ENCODE data around the gene TMEM253. TPM values are rescaled to one million over a fixed set of nuclear protein-coding genes. Genes with fewer than 3 reads are reported as not detected.
A peak's percentile ranks its signal among the peaks of the same experiment; 100 is the strongest.

TMEM253 gene
- total RNA-seq, 1 experiment from 2014 or later = 0.59 TPM

GRCh38 chr14:21054123-21054767 is 46.6 kb upstream of the TMEM253 start:
- no peak overlapping the region for H2AFZ ChIP-seq (ENCODE audit: low read depth, low read length, poor library complexity, severe bottlenecking)
- no peaks in the 10 kb centered on the region for H3K79me2 ChIP-seq (ENCODE audit: insufficient read depth, low read length)
- no peaks in the 10 kb centered on the region for H3K9me3 ChIP-seq (ENCODE audit: control insufficient read depth in 1 of 2, insufficient read depth in 1 of 2, low read depth in 1 of 2, low read length in 2 of 2)
- no peak overlapping the region for H3K4me2 ChIP-seq (ENCODE audit: low read length)
- ChIA-PET CTCF (no interaction called here), POLR2A (no interaction called here), RAD21 (ENCODE audit: low non-redundant PET in 1 of 2, low total read pairs in 2 of 2, uncharacterized antibody in 2 of 2, unreplicated experiment in 2 of 2) (no interaction called here)
- no peaks in the 10 kb centered on the region for H3K27me3 ChIP-seq (ENCODE audit: insufficient read depth, low read length)
- no peak overlapping the region for H3K4me3 ChIP-seq (replicated peaks in 1 of 2; ENCODE audit: low read depth in 1 of 2, low read length in 2 of 2)
- H3K9ac ChIP-seq (ENCODE audit: low read length) = no peak overlapping the region
- H3K27ac ChIP-seq (ENCODE audit: low read depth, low read length) = no peak overlapping the region
- no peaks in the 10 kb centered on the region for H3K9me2 ChIP-seq (ENCODE audit: insufficient read depth)
- intact Hi-C loops (cut with micrococcal nuclease) = no loop called here
- no peaks in the 10 kb centered on the region for H3K36me3 ChIP-seq (ENCODE audit: control insufficient read depth in 1 of 2, insufficient read depth in 2 of 2, low read length in 2 of 2)
- BruUV-seq (replicated peaks) = no TSS peak
- H3K4me1 ChIP-seq (ENCODE audit: control insufficient read depth in 1 of 2, insufficient read depth in 2 of 2, low read length in 2 of 2) = no peaks in the 10 kb centered on the region
- DNase-seq (ENCODE audit: low read depth, low spot score) (no peak), ATAC-seq (peak; percentile 78)
- no peaks in the 10 kb centered on the region for H4K20me1 ChIP-seq (ENCODE audit: insufficient read depth)
- no peak for TF ChIP-seq YY1 (IDR thresholded peaks at IDR 0.05; ENCODE audit: extremely low read depth, insufficient replicate concordance, low read depth, low read length)

DNA sequence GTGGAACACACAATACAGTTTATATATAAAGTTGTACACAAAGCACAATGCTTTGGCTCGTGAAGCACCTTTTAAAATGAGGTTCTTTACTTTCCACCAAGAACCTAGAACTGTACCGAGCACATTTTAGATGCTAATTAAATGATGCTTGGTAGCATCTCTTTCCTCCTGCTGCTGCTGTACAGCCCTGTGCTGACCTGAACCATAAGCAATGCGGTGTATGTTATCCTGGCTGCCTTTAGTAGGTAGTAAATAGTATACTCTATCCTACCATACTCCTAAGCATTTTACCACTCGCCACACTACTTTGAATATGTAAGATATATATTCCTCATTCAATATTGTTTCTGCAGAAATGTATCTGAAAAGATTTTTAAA is 46.1 kb upstream of the TMEM253 start:
- Histone ChIP-seq H3K9ac (ENCODE audit: low read length) (no peak overlapping the region), H3K27ac (ENCODE audit: low read depth, low read length) (no peak overlapping the region), H3K9me3 (ENCODE audit: control insufficient read depth in 1 of 2, insufficient read depth in 1 of 2, low read depth in 1 of 2, low read length in 2 of 2) (no peaks in the 10 kb centered on the region), H3K36me3 (ENCODE audit: control insufficient read depth in 1 of 2, insufficient read depth in 2 of 2, low read length in 2 of 2) (no peaks in the 10 kb centered on the region), H3K4me1 (ENCODE audit: control insufficient read depth in 1 of 2, insufficient read depth in 2 of 2, low read length in 2 of 2) (no peaks in the 10 kb centered on the region), H3K4me2 (ENCODE audit: low read length) (no peak overlapping the region), H3K9me2 (ENCODE audit: insufficient read depth) (no peaks in the 10 kb centered on the region), H2AFZ (ENCODE audit: low read depth, low read length, poor library complexity, severe bottlenecking) (no peak overlapping the region), H3K27me3 (ENCODE audit: insufficient read depth, low read length) (no peaks in the 10 kb centered on the region), H3K4me3 (replicated peaks in 1 of 2; ENCODE audit: low read depth in 1 of 2, low read length in 2 of 2) (no peak overlapping the region), H4K20me1 (ENCODE audit: insufficient read depth) (no peaks in the 10 kb centered on the region), H3K79me2 (ENCODE audit: insufficient read depth, low read length) (no peaks in the 10 kb centered on the region)
- TF ChIP-seq CEBPB (IDR thresholded peaks at IDR 0.05; ENCODE audit: low read depth) (no peak), EGR1 (IDR thresholded peaks at IDR 0.05; ENCODE audit: low read depth) (no peak), EZH2 (IDR thresholded peaks at IDR 0.05) (no peak), POLR2AphosphoS5 (IDR thresholded peaks at IDR 0.05; ENCODE audit: low read depth, low read length) (no peak), POLR2A (IDR thresholded peaks at IDR 0.05; ENCODE audit: borderline replicate concordance, extremely low read depth, insufficient read depth, insufficient read length) (no peak), ZFX (IDR thresholded peaks at IDR 0.05) (no peak), ZNF274 (IDR thresholded peaks at IDR 0.05; ENCODE audit: low read depth, low read length) (no peak), FOSL1 (IDR thresholded peaks at IDR 0.05; ENCODE audit: low read depth) (no peak), JUND (IDR thresholded peaks at IDR 0.05) (no peak)
- TF ChIP-seq, protein P1, sequence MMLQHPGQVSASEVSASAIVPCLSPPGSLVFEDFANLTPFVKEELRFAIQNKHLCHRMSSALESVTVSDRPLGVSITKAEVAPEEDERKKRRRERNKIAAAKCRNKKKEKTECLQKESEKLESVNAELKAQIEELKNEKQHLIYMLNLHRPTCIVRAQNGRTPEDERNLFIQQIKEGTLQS (IDR thresholded peaks at IDR 0.05) = no peak
- TF ChIP-seq, protein P2, sequence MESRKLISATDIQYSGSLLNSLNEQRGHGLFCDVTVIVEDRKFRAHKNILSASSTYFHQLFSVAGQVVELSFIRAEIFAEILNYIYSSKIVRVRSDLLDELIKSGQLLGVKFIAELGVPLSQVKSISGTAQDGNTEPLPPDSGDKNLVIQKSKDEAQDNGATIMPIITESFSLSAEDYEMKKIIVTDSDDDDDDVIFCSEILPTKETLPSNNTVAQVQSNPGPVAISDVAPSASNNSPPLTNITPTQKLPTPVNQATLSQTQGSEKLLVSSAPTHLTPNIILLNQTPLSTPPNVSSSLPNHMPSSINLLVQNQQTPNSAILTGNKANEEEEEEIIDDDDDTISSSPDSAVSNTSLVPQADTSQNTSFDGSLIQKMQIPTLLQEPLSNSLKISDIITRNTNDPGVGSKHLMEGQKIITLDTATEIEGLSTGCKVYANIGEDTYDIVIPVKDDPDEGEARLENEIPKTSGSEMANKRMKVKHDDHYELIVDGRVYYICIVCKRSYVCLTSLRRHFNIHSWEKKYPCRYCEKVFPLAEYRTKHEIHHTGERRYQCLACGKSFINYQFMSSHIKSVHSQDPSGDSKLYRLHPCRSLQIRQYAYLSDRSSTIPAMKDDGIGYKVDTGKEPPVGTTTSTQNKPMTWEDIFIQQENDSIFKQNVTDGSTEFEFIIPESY (IDR thresholded peaks at IDR 0.05; ENCODE audit: extremely low read depth, insufficient replicate concordance, low read length) = no peak
- BruUV-seq (replicated peaks) = no TSS peak
- no peak for DNase-seq (ENCODE audit: low read depth, low spot score)
- RAD21 ChIA-PET (ENCODE audit: low non-redundant PET in 1 of 2, low total read pairs in 2 of 2, uncharacterized antibody in 2 of 2, unreplicated experiment in 2 of 2) = no interaction called here
- POLR2A ChIA-PET = no interaction called here
- no peak for ATAC-seq
- CTCF ChIA-PET = no interaction called here
- intact Hi-C loops (cut with micrococcal nuclease) = no loop called here
